ENCODE results near the gene MYMK.

Gene MYMK

DNA sequence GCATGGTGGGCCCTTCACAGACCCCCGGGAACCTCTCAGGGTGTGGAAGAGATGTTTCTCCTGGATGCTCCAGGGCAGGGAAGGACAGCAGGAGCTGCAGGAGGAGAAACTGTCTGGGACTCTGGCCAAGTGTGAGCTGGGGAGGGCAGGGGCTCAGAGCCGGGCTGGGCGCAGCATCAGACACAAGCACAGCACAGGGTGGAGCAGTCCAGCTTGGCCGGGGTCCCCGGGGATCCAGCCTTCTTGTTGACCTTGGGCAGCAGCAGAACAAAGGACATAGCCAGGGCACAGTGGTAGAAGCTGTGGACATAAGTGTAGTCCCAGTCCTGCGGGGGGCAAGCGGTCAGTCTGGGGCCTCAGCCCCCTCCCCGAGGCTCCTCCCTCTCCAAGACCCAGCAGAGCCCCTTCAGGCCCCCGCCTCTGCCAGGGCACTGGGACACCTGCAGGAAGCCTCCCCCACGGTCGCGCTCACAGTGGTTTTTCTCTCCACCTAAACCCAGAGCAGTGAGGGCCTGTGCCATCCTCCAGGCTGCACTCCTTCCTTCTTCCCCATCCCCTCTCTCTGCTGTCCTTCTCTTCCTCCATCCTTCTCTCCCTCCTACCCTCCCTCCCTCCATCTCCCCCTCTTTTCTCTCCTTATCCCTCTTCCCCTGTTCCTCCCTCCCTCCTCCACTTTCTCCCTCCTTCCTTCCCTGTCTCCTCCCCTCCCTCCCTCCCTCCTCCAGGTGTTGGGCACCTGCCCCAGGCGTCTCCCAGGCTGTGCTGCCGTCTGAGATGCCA, 10.1 kb downstream of the MYMK start:
- H3K9ac ChIP-seq (ENCODE audit: low read length in 5 of 5): no peak overlapping the region
- H3K36me3 ChIP-seq (ENCODE audit: control insufficient read depth in 5 of 5, insufficient read depth in 5 of 5, low read length in 5 of 5): no peaks in the 10 kb centered on the region
- peaks cover 0 to 4% (median 0%) of the 10 kb centered on the region in 5 donors for H3K9me3 ChIP-seq (ENCODE audit: control insufficient read depth in 5 of 5, low read length in 5 of 5)
- H3K27me3 ChIP-seq (ENCODE audit: control insufficient read depth in 5 of 5, insufficient read depth in 4 of 5, low read length in 5 of 5): peaks cover 0 to 31% (median 16%) of the 10 kb centered on the region in 5 donors
- H3K27ac ChIP-seq (ENCODE audit: low read depth, low read length): no peak overlapping the region
- H3K4me1 ChIP-seq (ENCODE audit: control insufficient read depth in 5 of 5, insufficient read depth in 5 of 5, low read length in 5 of 5): peaks cover 0 to 17% (median 11%) of the 10 kb centered on the region in 5 donors
- H3K4me3 ChIP-seq (ENCODE audit: low read depth in 1 of 5, low read length in 5 of 5): no peak overlapping the region

GRCh38 chr9:133513214-133514100, 11.3 kb downstream of the MYMK start:
- Histone ChIP-seq H3K9me3 (ENCODE audit: control insufficient read depth in 5 of 5, low read length in 5 of 5) (peaks cover 0 to 4% (median 0%) of the 10 kb centered on the region in 5 donors), H3K4me1 (ENCODE audit: control insufficient read depth in 5 of 5, insufficient read depth in 5 of 5, low read length in 5 of 5) (peaks cover 0 to 22% (median 17%) of the 10 kb centered on the region in 5 donors), H3K27me3 (ENCODE audit: control insufficient read depth in 5 of 5, insufficient read depth in 4 of 5, low read length in 5 of 5) (peaks cover 4 to 32% (median 16%) of the 10 kb centered on the region in 5 donors), H3K9ac (ENCODE audit: low read length in 5 of 5) (peak overlapping the region in 1 of 5 donors; percentile 20), H3K4me3 (ENCODE audit: low read depth in 1 of 5, low read length in 5 of 5) (no peak overlapping the region), H3K36me3 (ENCODE audit: control insufficient read depth in 5 of 5, insufficient read depth in 5 of 5, low read length in 5 of 5) (no peaks in the 10 kb centered on the region), H3K27ac (ENCODE audit: low read depth, low read length) (no peak overlapping the region)

GRCh38 chr9:133512253-133513213, 12.2 kb downstream of the MYMK start:
- Histone ChIP-seq H3K4me1 (ENCODE audit: control insufficient read depth in 5 of 5, insufficient read depth in 5 of 5, low read length in 5 of 5) (peaks cover 0 to 22% (median 17%) of the 10 kb centered on the region in 5 donors), H3K36me3 (ENCODE audit: control insufficient read depth in 5 of 5, insufficient read depth in 5 of 5, low read length in 5 of 5) (no peaks in the 10 kb centered on the region), H3K27me3 (ENCODE audit: control insufficient read depth in 5 of 5, insufficient read depth in 4 of 5, low read length in 5 of 5) (peaks cover 4 to 36% (median 18%) of the 10 kb centered on the region in 5 donors), H3K9ac (ENCODE audit: low read length in 5 of 5) (no peak overlapping the region), H3K4me3 (ENCODE audit: low read depth in 1 of 5, low read length in 5 of 5) (no peak overlapping the region), H3K9me3 (ENCODE audit: control insufficient read depth in 5 of 5, low read length in 5 of 5) (peaks cover 0 to 4% (median 0%) of the 10 kb centered on the region in 5 donors), H3K27ac (ENCODE audit: low read depth, low read length) (no peak overlapping the region)

GRCh38 chr9:133511607-133512006, 13.2 kb downstream of the MYMK start:
- peaks cover 6 to 40% (median 18%) of the 10 kb centered on the region in 5 donors for H3K27me3 ChIP-seq (ENCODE audit: control insufficient read depth in 5 of 5, insufficient read depth in 4 of 5, low read length in 5 of 5)
- H3K27ac ChIP-seq (ENCODE audit: low read depth, low read length): no peak overlapping the region
- H3K36me3 ChIP-seq (ENCODE audit: control insufficient read depth in 5 of 5, insufficient read depth in 5 of 5, low read length in 5 of 5): no peaks in the 10 kb centered on the region
- no peak overlapping the region for H3K4me3 ChIP-seq (ENCODE audit: low read depth in 1 of 5, low read length in 5 of 5)
- H3K9ac ChIP-seq (ENCODE audit: low read length in 5 of 5): no peak overlapping the region
- peaks cover 0 to 4% (median 0%) of the 10 kb centered on the region in 5 donors for H3K9me3 ChIP-seq (ENCODE audit: control insufficient read depth in 5 of 5, low read length in 5 of 5)
- H3K4me1 ChIP-seq (ENCODE audit: control insufficient read depth in 5 of 5, insufficient read depth in 5 of 5, low read length in 5 of 5): peaks cover 1 to 26% (median 20%) of the 10 kb centered on the region in 5 donors

DNA sequence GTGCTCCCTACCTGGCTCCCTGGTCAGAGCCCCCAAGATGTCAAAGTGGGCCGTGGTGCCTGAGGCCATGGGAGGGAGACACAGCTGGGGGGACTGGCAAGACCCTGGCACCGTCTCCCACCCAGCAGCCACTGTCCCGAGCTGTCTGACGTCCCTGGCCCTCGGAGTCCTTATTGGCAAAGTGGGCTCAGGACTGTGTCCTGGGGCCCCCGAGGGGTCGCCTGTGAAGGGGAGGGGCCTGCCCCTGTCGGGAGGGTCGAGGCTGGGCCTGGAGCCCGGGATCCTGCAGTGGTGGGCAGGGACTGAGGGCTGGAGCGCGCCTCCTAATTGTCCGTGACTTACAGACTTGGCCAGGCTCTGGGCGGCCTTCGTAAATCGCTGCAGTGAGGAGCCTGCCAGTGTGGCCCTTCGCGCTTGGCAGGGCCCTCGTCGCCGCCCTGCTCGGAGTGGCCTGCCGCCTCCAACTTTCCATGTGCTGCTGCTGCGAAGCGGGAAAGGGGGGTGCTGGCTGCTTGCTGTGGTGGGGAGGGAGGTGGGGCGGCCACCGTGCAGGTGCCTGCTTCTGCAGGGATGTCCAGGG, 13.7 kb downstream of the MYMK start:
- Histone ChIP-seq H3K9me3 (ENCODE audit: control insufficient read depth in 5 of 5, low read length in 5 of 5) (peaks cover 0 to 4% (median 0%) of the 10 kb centered on the region in 5 donors), H3K4me3 (ENCODE audit: low read depth in 1 of 5, low read length in 5 of 5) (no peak overlapping the region), H3K27ac (ENCODE audit: low read depth, low read length) (no peak overlapping the region), H3K4me1 (ENCODE audit: control insufficient read depth in 5 of 5, insufficient read depth in 5 of 5, low read length in 5 of 5) (peaks cover 2 to 31% (median 23%) of the 10 kb centered on the region in 5 donors), H3K27me3 (ENCODE audit: control insufficient read depth in 5 of 5, insufficient read depth in 4 of 5, low read length in 5 of 5) (peaks cover 6 to 38% (median 18%) of the 10 kb centered on the region in 5 donors), H3K36me3 (ENCODE audit: control insufficient read depth in 5 of 5, insufficient read depth in 5 of 5, low read length in 5 of 5) (no peaks in the 10 kb centered on the region), H3K9ac (ENCODE audit: low read length in 5 of 5) (no peak overlapping the region)

DNA sequence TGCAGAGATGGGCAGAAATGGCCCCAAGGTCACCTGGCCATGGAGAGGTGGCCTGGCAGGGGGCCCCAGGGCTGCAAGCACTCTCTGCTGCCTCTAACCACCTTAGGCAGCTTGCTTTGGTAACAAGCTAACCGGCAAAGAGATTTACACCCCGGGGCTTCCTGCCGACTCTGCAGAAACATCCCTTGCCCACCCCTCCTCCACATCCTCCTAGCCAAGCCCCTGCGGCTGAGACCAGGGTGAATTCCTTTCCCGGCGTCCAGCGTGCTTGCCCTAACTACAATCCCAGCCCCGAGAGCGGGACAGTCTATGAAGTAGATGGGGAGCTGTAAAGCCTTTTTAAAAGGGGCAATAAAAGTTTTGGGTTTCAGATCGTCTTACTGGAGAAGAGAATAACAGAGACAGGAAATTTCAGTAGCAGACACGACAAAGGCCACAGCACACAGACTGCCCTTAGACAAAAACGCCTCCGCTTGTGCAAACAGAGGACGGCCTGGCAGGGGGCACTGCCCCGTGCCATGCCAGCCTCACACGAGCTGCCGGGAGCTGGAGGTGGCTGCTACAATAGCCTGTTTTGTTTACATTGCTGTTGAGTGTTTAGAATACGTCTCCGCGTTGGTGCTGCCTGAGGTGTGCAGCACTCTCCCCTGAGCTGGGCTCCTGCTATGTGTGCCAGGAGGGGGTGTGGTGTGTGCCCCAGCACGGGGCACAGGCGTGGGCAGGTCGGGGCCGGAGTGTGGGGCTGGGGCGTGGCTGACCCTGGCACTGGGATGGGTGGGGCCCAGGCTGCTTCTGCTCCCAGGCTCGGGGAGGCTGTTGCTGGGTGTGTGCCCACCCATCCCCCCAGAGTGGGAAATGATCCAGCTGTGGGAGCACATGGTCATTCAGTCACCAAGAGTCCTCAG, 15.3 kb downstream of the MYMK start:
- no peaks in the 10 kb centered on the region for H3K36me3 ChIP-seq (ENCODE audit: control insufficient read depth in 5 of 5, insufficient read depth in 5 of 5, low read length in 5 of 5)
- H3K4me3 ChIP-seq (ENCODE audit: low read depth in 1 of 5, low read length in 5 of 5): no peak overlapping the region
- peaks cover 0 to 4% (median 0%) of the 10 kb centered on the region in 5 donors for H3K9me3 ChIP-seq (ENCODE audit: control insufficient read depth in 5 of 5, low read length in 5 of 5)
- H3K9ac ChIP-seq (ENCODE audit: low read length in 5 of 5): no peak overlapping the region
- no peak overlapping the region for H3K27ac ChIP-seq (ENCODE audit: low read depth, low read length)
- peaks cover 2 to 37% (median 27%) of the 10 kb centered on the region in 5 donors for H3K4me1 ChIP-seq (ENCODE audit: control insufficient read depth in 5 of 5, insufficient read depth in 5 of 5, low read length in 5 of 5)
- H3K27me3 ChIP-seq (ENCODE audit: control insufficient read depth in 5 of 5, insufficient read depth in 4 of 5, low read length in 5 of 5): peaks cover 4 to 24% (median 6%) of the 10 kb centered on the region in 5 donors

DNA sequence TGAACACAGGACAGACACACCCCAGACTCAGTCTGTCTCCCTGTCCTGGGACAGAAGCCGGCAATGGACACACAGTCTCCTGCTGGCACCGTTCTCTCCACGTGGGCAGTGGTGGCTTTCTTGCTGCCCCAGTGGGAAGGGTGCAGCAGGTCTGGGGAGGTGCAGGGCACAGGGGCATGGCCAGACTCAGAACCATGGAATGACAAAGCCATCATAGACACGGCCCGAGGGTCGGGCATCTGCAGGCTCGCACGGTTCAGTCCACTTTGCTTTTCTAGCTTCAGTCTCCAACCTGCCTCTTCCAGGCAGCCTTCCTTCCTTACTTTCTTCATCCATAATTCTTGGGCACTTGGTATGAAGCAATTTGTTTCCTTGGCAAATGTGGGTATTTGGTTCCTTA, 16.7 kb downstream of the MYMK start:
- H3K27ac ChIP-seq (ENCODE audit: low read depth, low read length): no peak overlapping the region
- H3K4me3 ChIP-seq (ENCODE audit: low read depth in 1 of 5, low read length in 5 of 5): no peak overlapping the region
- H3K4me1 ChIP-seq (ENCODE audit: control insufficient read depth in 5 of 5, insufficient read depth in 5 of 5, low read length in 5 of 5): peaks cover 2 to 29% (median 21%) of the 10 kb centered on the region in 5 donors
- no peak overlapping the region for H3K9ac ChIP-seq (ENCODE audit: low read length in 5 of 5)
- peaks cover 0 to 4% (median 0%) of the 10 kb centered on the region in 5 donors for H3K9me3 ChIP-seq (ENCODE audit: control insufficient read depth in 5 of 5, low read length in 5 of 5)
- H3K36me3 ChIP-seq (ENCODE audit: control insufficient read depth in 5 of 5, insufficient read depth in 5 of 5, low read length in 5 of 5): no peaks in the 10 kb centered on the region
- H3K27me3 ChIP-seq (ENCODE audit: control insufficient read depth in 5 of 5, insufficient read depth in 4 of 5, low read length in 5 of 5): peaks cover 2 to 24% (median 6%) of the 10 kb centered on the region in 5 donors

DNA sequence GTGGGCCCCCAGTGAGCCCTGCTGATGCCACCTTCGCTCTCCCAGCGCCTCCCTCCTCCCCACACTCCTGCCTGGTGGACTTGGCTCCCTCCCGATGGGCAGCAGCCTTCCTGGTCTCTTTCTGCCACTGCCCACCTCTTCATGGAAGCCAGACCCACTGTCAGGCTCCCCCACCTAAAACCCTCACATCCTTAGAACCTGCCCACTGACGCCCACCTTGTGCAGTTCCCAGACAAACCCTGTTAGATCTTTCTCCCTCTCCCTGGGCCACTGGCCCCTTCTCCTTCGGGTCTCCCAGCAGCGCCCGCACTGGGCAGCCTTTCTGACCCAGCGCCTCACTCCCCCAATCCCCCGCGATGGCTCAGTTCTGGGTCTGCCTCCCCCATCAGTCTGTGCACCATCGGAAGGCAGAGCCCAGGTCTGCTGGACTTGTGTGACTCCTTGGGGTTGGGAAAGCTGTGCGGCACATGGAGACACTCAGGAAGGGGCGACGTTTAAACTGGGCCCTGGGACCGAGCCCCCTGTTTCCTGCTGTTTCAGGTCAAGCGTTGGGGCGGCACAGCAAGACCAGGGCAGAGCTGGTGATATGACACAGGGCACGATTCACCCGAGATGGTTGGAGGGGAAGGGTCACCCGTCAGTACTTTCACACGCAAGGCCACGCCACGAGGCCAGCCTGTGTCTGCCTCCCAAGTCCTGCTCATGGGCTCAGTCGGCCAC, 17.4 kb downstream of the MYMK start:
- Histone ChIP-seq H3K9me3 (ENCODE audit: control insufficient read depth in 5 of 5, low read length in 5 of 5) (peaks cover 0 to 2% (median 2%) of the 10 kb centered on the region in 5 donors), H3K4me3 (ENCODE audit: low read depth in 1 of 5, low read length in 5 of 5) (no peak overlapping the region), H3K27ac (ENCODE audit: low read depth, low read length) (no peak overlapping the region), H3K36me3 (ENCODE audit: control insufficient read depth in 5 of 5, insufficient read depth in 5 of 5, low read length in 5 of 5) (no peaks in the 10 kb centered on the region), H3K27me3 (ENCODE audit: control insufficient read depth in 5 of 5, insufficient read depth in 4 of 5, low read length in 5 of 5) (peaks cover 2 to 24% (median 6%) of the 10 kb centered on the region in 5 donors), H3K9ac (ENCODE audit: low read length in 5 of 5) (no peak overlapping the region), H3K4me1 (ENCODE audit: control insufficient read depth in 5 of 5, insufficient read depth in 5 of 5, low read length in 5 of 5) (peaks cover 2 to 29% (median 21%) of the 10 kb centered on the region in 5 donors)

Measured in subcutaneous abdominal adipose tissue (tissue), 5 donors.